Kidney (tissue), 14 donors: ENCODE data around the gene DESI1. TPM values are rescaled to one million over a fixed set of nuclear protein-coding genes. Genes with fewer than 3 reads are reported as not detected.

ENCODE experiments used
- DNase-seq, 5 donors: peaks; one replicate each; pipeline ENCODE4 v3.0.0-alpha.2; 2013 to 2020
- FAIRE-seq: peaks from 2 replicates; lab custom pipeline; 2012; peaks lifted over from hg19 to GRCh38; lab: Jason Lieb, UNC
- H3K27ac ChIP-seq, 2 donors: one replicate each; pipeline ENCODE4 v1.7.0; 2013; ENCODE audit warnings: low read depth in 2 of 2, low read length in 2 of 2, inconsistent platforms in 1 of 2
- H3K27me3 ChIP-seq: one replicate; pipeline ENCODE4 v1.7.1; 2013; ENCODE audit warnings: low read length, inconsistent platforms; ENCODE audit not compliant: control insufficient read depth, insufficient read depth
- H3K36me3 ChIP-seq, 3 donors: one replicate each; pipeline versions ENCODE4 v1.7.0 to v1.7.1; 2013; ENCODE audit warnings: low read length in 3 of 3, control low read depth in 1 of 3, inconsistent platforms in 1 of 3; ENCODE audit not compliant: insufficient read depth in 3 of 3, control insufficient read depth in 2 of 3
- H3K4me1 ChIP-seq, 3 donors: one replicate each; pipeline versions ENCODE4 v1.7.0 to v1.7.1; 2013; ENCODE audit warnings: low read length in 3 of 3, inconsistent platforms in 1 of 3, low read depth in 1 of 3; ENCODE audit not compliant: control insufficient read depth in 2 of 3, insufficient read depth in 2 of 3
- H3K4me3 ChIP-seq, 3 donors: one replicate each; pipeline versions ENCODE4 v1.7.0 to v1.8.1; 2013; ENCODE audit warnings: low read length in 3 of 3, control low read depth in 1 of 3, inconsistent platforms in 1 of 3
- H3K9ac ChIP-seq, 3 donors: one replicate each; pipeline versions ENCODE4 v1.7.0 to v1.7.1; 2013; ENCODE audit warnings: low read length in 3 of 3, control low read depth in 1 of 3, inconsistent platforms in 1 of 3
- H3K9me3 ChIP-seq, 3 donors: one replicate each; pipeline versions ENCODE4 v1.7.0 to v1.7.1; 2013; ENCODE audit warnings: low read length in 3 of 3, control low read depth in 1 of 3, inconsistent platforms in 1 of 3; ENCODE audit not compliant: control insufficient read depth in 2 of 3, insufficient read depth in 1 of 3
- CTCF ChIP-seq: IDR thresholded peaks from 3 replicates; pipeline ENCODE4 v1.5.1; 2012; ENCODE audit warnings: mild to moderate bottlenecking, moderate library complexity, borderline replicate concordance; ENCODE audit not compliant: insufficient read depth; ENCODE audit errors: extremely low read depth
- intact Hi-C: fragments of 100-400 bp; cut with DNase I; formaldehyde crosslinking; loops from one replicate; pipeline ENCODE4 v1.11.1; 2022
- polyA plus RNA-seq: library from polyadenylated mRNA; stranded (reverse); fragments of 350-450 nt; fragmentation: Illumina TruSeq; extraction: RNeasy Lipid Tissue Mini Kit (QIAGEN cat#74804); gene quantifications from one replicate; pipeline ENCODE4 v1.2.3, GENCODE V29; 2014; ENCODE audit warnings: low read depth, low replicate concordance; ENCODE audit not compliant: insufficient read depth
- total RNA-seq: library from RNA; stranded (reverse); fragmentation: NEBNext Ultra II Directional; extraction: Animal tissue kit (Norgen Biotek cat#: 25700); gene quantifications from one replicate; pipeline ENCODE4 v1.2.1, GENCODE V29; 2021
- donor health status: control.
- donor health status: control.
- donor health status: control.
- donor health status: control.
- donor health status: control.
- donor health status: DM: yes; HTN: yes; CAD: no.
- donor health status: Normal renal cell carcinoma (clear cell type).

Gene DESI1
- total and polyA plus RNA-seq, 2 donors from 2014 or later, result 28.6 to 29.1 TPM

GRCh38 chr22:41551877-41552582 lies 68.8 kb downstream of the DESI1 start:
- Histone ChIP-seq H3K4me3 (no peak overlapping the region), H3K9me3 (no peaks in the 10 kb centered on the region), H3K9ac (no peak overlapping the region), H3K4me1 (peaks cover 0 to 5% (median 3%) of the 10 kb centered on the region in 3 donors), H3K27ac (no peak overlapping the region), H3K36me3 (no peaks in the 10 kb centered on the region), H3K27me3 (no peaks in the 10 kb centered on the region)
- FAIRE-seq (no peak), DNase-seq (no peak)
- intact Hi-C loops, result no loop called here
- TF ChIP-seq CTCF, result no peak

DNA sequence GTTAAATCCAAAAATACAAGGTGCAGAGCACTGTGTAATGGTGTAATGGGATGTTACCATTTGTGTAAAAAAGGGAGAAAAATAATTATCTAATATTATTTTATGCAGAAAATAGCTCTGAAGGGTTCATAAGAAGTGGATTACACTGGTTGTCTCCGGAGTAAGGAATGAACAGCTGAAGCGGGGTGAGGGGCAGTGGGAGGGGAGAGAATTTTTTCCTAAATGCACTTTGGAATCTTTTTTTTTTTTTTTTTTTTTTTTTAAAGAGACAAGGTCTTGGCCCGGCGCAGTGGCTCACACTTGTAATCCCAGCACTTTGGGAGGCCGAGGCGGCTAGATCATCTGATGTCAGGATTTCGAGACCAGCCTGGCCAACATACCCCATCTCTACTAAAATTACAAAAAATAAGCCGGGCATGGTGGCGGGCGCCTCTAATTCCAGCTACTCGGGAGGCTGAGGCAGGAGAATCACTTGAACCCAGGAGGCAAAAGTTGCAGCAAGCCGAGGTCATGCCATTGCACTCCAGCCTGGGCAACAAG lies 69.8 kb downstream of the DESI1 start:
- FAIRE-seq, result no peak
- intact Hi-C loops, result no loop called here
- no peaks in the 10 kb centered on the region for H3K27me3 ChIP-seq

DNA sequence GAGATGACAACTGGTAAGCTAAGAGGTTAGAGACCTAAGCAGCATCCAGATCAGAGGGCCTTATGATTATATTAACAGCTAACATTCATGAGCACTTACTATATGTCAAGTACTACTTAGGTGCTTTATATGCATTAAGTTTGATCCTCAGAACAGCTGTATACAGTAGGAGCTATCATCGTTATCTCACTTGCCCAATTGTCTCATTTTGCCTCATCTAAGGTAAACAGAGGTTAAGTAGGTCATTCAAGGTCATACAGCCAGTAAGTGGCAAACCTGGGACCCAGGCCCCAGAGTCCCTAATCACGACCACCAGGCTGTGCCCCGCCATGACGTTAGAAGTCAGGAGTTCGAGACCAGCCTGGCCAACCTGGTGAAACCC lies 72.0 kb downstream of the DESI1 start:
- intact Hi-C loops, result no loop called here
- H3K9me3 ChIP-seq, result no peaks in the 10 kb centered on the region
- H3K27ac ChIP-seq, result peak overlapping the region in 1 of 2 donors; percentile 22
- no peak overlapping the region for H3K4me3 ChIP-seq
- no peaks in the 10 kb centered on the region for H3K27me3 ChIP-seq
- no peak overlapping the region for H3K9ac ChIP-seq
- no peaks in the 10 kb centered on the region for H3K36me3 ChIP-seq
- DNase-seq (no peak), FAIRE-seq (no peak)
- H3K4me1 ChIP-seq, result peaks cover 0 to 6% (median 6%) of the 10 kb centered on the region in 3 donors
- no peak for TF ChIP-seq CTCF

More for the DNA sequence above, 69.8 kb downstream of the DESI1 start:
- Histone ChIP-seq H3K36me3 (no peaks in the 10 kb centered on the region), H3K9me3 (no peaks in the 10 kb centered on the region), H3K27ac (no peak overlapping the region), H3K9ac (no peak overlapping the region), H3K4me3 (no peak overlapping the region), H3K4me1 (peaks cover 0 to 3% (median 3%) of the 10 kb centered on the region in 3 donors)
- DNase-seq, result peak in 1 of 5 donors; percentile 66
- no peak for TF ChIP-seq CTCF

Other genes with a start within 250 kb of the DESI1 start
- gene TEF, start 239.1 kb downstream of the DESI1 start, total RNA-seq, result 34.9 TPM
- 19.4 TPM for gene TEF, start 239.1 kb downstream of the DESI1 start, polyA plus RNA-seq
- 54.3 TPM for gene TOB2, start 174.2 kb downstream of the DESI1 start, total RNA-seq
- 20.8 TPM for gene TOB2, start 174.2 kb downstream of the DESI1 start, polyA plus RNA-seq
- 34.0 TPM for gene PHF5A, start 152.4 kb downstream of the DESI1 start, total RNA-seq
- 42.2 TPM for gene PHF5A, start 152.4 kb downstream of the DESI1 start, polyA plus RNA-seq
- gene ACO2, start 151.9 kb downstream of the DESI1 start, total RNA-seq, result 119 TPM
- gene ACO2, start 151.9 kb downstream of the DESI1 start, polyA plus RNA-seq, result 262 TPM
- 39.4 TPM for gene POLR3H, start 76.6 kb downstream of the DESI1 start, total RNA-seq
- 37.4 TPM for gene POLR3H, start 76.6 kb downstream of the DESI1 start, polyA plus RNA-seq
- 7.8 TPM for gene CSDC2, start 60.0 kb downstream of the DESI1 start, total RNA-seq
- 47.1 TPM for gene CSDC2, start 60.0 kb downstream of the DESI1 start, polyA plus RNA-seq
- 36.4 TPM for gene PMM1, start 31.2 kb downstream of the DESI1 start, total RNA-seq
- gene PMM1, start 31.2 kb downstream of the DESI1 start, polyA plus RNA-seq, result 127 TPM
- 183 TPM for gene XRCC6, start 252 bp upstream of the DESI1 start, total RNA-seq
- gene XRCC6, start 252 bp upstream of the DESI1 start, polyA plus RNA-seq, result 168 TPM
- 132 TPM for gene SNU13, start 67.8 kb upstream of the DESI1 start, total RNA-seq
- 217 TPM for gene SNU13, start 67.8 kb upstream of the DESI1 start, polyA plus RNA-seq
- gene MEI1, start 78.5 kb upstream of the DESI1 start, total RNA-seq, result 14.6 TPM
- gene MEI1, start 78.5 kb upstream of the DESI1 start, polyA plus RNA-seq, result 2.4 TPM
- gene CCDC134, start 179.6 kb upstream of the DESI1 start, total RNA-seq, result 12.2 TPM
- 5.0 TPM for gene CCDC134, start 179.6 kb upstream of the DESI1 start, polyA plus RNA-seq
- gene SREBF2, start 212.1 kb upstream of the DESI1 start, total RNA-seq, result 71.4 TPM
- 49.2 TPM for gene SREBF2, start 212.1 kb upstream of the DESI1 start, polyA plus RNA-seq